Daoy (cell line): ENCODE results near the gene MMAB. TPM values are rescaled to one million over a fixed set of nuclear protein-coding genes. Genes with fewer than 3 reads are reported as not detected.

ENCODE experiments used
- DNase-seq: peaks from one replicate; pipeline ENCODE4 v3.0.0-alpha.2; 2015; ENCODE audit warnings: low read depth
- total RNA-seq: library from RNA; depleted of rRNA; stranded (reverse); fragments of >200 nt; shearing (Covaris generic); gene quantifications from 2 replicates; pipeline ENCODE4 v1.2.3, GENCODE V29; 2014

The MMAB gene
- total RNA-seq, 1 experiment from 2014 or later: 24.5 TPM

DNA sequence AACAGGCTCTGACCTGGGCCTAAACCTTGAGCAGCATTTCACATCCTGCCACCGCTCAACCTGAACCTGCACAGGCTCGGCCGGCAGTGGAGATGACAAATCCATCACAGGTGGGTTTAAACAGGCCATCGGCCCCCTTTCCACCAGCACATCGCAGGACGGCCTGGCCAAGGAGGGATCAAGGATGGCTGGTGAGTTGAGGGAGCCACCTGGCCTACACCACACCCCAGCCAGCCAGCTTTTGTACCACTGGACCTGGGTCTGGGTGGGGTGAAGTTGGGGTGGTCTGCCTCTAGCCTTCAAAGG is 14.2 kb downstream of the MMAB start:
- no peak for DNase-seq

GRCh38 chr12:109558374-109559199 is 14.7 kb downstream of the MMAB start:
- no peak for DNase-seq

DNA sequence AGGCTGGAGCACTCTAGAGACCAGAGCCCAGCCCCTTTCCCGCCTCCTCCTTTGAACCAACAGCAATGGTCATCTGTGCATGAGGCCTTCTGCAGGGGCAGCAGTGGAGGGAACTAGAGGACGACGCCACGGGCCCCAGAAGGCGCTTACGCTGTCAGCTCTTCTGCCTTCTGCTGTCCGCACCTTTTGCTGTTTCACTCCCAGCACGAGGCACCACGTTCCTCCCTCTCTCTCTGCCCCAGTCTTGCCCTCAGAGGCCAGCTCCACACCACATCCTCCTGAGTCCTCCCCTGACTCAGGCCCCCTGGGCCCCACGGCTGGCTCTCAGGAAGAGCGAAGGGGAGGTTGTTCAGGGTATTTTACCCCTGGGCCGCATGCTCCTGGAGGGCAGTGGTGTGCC is 15.5 kb downstream of the MMAB start:
- DNase-seq: no peak

- no peak for DNase-seq
Observed at GRCh38 chr12:109557200-109557599, 16.1 kb downstream of the MMAB start.

DNA sequence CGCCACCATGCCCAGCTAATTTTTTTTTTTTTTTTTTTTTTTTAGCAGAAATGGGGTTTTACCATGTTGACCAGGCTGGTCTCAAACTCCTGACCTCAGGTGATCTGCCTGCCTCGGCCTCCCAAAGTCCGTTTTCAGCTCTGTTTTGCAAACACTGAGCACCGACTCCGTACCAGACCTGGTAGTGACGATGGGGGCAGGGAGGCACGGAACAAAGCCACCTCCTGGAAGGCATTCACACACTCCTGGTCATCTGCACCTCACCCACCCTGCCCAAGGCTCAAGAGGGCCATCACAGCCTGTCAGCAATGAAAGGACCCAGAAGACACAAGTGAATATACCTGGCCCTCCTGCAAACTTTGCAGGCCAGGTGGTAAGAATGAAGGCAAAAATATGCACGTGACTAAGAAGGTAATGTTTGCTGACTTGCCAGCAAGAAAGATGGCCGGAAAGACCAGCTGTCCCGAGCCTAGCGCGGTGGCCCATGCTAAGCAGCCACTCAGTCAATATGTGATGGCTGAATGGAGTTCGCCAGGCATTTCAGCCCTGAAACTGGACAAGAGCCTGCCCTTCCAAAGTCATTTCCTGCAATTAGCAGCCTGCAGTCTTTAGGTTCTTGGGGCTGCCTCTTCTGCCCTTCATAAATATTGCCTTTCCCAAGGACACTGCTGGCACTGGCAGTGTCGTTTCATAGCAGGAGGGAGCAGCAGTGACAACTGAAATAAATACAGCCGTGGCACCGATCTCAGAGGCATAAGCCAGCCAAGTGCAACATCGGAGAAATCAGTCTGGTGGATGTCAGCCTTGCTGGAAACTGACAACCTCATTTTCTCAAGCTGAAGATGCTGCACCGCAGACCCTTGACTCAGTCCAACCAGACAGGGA is 17.6 kb downstream of the MMAB start:
- DNase-seq: no peak

GRCh38 chr12:109554761-109555160 is 18.5 kb downstream of the MMAB start:
- no peak for DNase-seq

DNA sequence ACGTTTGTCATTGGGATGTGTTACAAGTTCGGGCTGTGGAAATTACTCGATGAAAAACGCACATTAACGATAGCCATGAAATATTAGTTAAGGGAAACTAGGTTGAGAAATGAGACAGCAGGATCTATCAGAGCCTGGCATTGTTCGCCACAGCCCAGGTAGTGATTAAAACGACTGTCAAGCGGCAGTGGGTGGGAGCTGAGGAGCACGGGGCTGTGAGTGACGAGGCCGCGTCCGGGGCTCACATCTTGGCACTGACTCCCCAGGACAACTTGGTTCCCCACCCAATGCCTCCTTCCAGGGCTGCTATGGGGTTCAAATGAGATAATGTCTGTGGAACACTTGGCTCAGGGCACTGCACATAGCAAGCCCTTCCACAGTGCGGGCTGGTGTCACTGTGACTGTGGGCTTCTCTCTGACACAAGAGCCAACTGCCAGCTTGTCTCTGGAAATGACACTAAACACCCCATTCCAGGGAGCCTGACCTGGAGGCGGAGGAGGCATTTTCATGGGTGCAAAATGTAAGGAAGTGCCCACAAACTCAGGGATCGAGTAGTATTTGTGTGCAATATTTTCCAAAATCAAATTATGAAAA is 19.3 kb downstream of the MMAB start:
- no peak for DNase-seq

DNA sequence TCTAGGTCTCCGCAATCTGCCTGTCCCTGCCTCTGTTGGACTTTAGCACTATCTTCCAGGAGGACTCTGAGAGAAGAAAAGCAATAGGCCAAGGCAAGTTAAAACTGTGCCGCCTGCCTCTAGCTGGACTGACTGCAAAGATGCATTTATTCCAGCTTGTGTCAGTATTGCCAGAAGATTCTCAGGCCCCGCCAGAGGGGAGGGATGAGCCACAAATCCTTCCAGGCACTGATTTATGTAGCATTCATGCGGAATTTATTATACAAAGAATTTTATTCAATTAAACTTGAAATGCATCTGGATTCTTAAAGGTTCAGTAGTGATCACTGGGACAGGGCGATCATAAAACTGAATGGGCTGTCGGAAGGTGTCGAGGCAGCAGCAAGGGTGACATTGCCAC is 19.8 kb downstream of the MMAB start:
- no peak for DNase-seq

GRCh38 chr12:109552971-109553370 is 20.3 kb downstream of the MMAB start:
- DNase-seq: no peak

DNA sequence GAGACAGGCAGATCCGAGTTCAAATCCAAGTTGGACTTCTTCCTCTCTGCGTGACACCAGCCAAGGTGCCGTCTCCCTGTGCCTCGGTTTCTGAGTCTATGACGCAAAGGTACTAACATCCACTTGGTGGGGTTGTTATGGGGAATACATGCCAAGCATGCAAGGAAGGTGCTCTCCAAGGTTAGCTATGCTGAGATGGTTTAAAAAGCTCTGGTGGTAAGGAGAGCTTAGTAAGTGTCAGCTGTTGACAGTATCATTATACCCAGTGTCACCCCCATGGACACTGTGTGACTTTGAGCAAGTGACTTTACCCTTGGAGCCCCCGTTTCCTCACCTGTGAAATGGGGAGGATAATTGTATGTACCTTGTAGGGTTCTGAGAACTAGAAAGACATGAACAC is 22.2 kb downstream of the MMAB start:
- no peak for DNase-seq

DNA sequence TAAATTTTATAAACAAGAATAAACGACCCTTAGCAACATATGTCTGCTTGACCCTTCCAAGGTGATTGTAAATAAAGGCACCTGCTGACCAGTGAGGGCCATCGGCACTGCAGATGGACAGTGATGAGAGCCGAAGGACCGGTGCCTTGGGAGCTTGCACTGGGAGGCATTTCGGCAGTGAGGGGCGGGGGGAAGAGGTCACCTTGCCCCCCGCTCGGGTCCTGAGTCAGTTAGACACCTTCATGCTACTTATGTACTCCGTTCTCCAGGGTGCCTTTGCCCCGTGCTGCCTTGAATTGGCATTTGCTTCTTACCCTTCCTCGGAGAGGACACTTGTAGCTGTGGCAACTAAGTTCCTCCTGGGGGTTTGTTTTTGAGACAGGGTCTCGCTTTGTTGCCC is 23.0 kb downstream of the MMAB start:
- no peak for DNase-seq

DNA sequence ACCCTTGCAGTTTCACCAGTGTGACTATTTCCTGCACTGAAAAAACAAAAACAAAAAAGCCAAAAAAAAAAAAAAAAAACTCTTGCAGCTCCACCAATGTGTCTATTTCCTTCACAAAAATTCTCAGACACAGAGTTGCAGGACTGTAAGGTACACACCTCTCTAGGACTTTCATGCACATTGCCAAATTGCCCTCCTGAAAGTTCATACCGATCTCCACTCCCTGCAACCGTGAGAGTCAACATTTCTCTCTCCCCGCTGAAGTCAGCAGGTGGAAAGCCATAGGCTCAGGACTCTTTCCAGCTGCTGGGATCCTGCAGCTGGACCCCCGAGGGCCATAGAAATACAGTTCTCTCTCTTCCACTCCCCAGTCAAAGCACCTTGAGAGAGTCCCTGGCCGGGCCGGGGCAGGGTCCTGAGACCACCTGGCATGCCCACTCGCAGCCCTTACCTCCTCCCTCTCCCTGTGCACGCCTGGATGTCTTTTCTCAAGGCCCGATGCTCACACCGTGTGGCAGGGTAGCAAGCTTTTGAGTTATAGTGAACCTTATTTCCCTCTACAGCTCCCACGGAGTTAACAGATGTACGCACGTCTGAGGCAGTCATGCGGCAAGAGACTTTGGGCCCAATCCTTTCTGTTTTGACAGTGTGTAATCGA is 23.6 kb downstream of the MMAB start:
- no peak for DNase-seq

- no peak for DNase-seq
Observed at GRCh38 chr12:109548258-109548657, 25.0 kb downstream of the MMAB start.

DNA sequence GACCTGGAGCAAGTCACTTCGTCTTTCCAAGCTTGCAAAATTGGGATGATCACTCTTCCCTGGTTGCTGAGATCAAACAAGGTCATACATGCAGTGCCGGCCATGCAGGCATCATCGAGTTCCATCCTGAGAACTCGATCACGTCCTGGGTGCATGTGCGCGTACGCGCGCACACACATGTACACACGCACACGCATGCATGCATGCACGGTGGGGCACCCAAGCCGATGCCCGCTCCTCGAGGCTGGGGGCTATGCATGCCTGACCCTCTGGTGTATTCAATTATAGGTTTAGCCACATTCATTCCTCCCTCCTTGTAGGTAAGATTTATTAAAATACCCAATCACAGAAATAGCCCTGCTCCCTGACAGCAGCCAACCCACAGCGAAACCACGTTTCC is 26.0 kb downstream of the MMAB start:
- no peak for DNase-seq

- no peak for DNase-seq
Observed at GRCh38 chr12:109545826-109546225, 27.5 kb downstream of the MMAB start.

DNA sequence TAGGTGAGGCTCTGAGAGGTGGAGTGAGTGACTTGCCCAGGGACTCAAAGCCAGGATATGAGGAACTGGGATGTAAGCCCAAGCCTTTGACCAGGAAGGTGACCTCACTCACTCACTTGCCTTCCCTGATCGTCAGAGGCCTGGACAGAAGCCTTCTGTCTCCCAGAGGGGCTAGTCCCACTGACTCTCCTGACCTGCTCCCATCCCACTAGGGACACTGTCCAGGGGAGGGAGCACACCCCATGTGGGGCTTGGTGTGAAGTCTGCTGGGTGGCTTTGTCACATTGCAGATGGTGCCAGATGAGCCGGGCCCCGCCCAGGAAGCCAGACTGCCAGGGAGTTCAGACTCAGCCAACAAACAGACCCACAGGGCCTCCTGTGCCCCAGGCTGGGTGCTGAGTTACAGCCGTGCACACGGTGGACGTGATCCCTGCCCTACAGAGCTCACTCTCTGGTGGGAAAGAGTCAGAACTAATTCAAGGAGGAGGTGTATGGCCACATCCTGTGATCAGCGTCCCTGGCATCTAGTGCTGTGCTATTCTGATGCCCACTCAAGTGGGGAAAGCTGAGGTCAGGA is 28.3 kb downstream of the MMAB start:
- peak; percentile 83 for DNase-seq

DNA sequence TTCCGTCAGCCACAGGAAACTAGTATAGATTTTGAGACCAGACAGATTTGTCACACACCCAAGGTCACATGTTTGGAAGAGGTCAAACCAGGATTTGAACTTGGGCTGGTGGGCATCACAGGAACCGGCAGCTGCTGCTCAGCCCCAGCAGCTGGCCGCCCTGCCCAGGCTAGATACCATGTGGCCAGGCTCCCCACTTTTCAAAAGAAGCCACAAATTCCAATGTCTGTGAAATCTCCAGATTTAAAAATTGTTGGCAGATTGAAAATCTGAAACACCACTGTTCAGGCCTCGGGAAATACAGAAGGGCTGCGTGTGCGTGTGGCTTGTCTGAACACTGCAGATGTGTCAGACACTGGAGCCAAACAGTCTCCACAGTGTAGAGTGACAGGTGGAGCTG is 30.4 kb downstream of the MMAB start:
- no peak for DNase-seq

- DNase-seq: peak; percentile 58
Observed at GRCh38 chr12:109542014-109542413, 31.3 kb downstream of the MMAB start.

- no peak for DNase-seq
Observed at GRCh38 chr12:109541413-109541726, 31.9 kb downstream of the MMAB start.

DNA sequence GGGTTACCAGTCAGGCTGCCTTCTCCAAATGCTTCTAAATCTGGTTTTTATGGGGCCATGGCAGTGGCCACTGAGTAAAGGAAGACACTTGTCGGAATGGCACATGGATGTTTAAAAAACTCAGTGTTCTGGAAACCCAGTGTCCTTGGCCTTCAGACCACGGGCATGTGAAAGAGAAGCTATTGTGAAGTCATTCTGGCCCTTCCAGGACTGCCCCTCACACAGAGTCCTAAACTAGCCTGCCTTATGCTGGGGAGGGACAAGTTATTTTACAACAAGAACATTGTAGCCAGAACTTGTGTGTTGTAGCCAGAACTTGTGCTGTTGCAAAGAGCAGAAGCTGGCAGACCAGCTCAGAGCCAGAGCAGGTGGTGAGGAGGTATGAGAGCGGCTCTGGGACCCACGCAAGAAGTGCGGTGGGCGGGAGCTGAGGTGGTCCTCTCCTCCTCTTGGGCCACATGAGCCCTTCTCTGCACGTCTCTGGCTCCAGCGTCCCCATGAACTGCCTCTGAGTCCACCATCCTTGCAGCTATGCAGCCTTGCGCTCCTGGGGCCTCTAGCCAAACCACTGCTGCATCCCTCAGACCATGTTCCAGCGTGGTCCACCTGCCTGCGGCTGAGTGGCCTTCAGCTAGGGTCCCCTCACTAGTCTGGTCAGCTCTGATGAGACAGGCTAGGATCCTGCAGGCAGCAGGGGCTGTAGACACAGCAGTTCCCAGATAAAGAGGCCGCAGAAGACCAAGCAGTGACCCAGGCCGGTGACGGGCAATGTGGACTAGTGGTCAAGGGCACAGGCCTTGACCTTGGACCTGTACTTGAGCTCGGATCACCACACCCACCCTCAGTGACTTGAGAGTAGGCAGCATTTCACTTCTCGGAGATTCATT is 32.5 kb downstream of the MMAB start:
- no peak for DNase-seq

DNA sequence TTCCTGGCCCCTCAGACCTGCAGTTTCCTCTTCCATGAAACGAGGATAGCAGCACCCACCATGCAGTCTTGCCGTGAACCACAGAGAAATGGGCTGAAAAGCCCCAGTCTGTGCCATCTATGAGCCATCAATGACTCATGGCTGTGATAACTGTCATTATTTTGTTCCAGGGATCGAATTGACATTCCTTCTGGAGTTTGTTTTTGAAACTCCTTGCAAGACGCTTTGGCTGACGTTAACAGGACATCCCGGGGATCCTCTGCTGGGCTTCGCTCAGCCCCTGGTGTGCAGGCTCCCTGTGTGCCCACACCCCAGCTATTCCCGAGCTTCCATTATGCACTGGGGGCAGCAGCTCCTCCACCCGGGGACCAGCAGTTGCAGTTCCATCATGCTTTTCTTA is 33.8 kb downstream of the MMAB start:
- peak; percentile 59 for DNase-seq
